ENCODE measurements around the gene MEIS2. TPM values are rescaled to one million over a fixed set of nuclear protein-coding genes. Genes with fewer than 3 reads are reported as not detected.
"Not testable (repeated sequence)": the region's sequence is repeated elsewhere in the genome, so short reads cannot be mapped to it uniquely, and the experiment has no call there.

The MEIS2 gene
- total and polyA plus RNA-seq, 5 experiments from 2014 or later = not detected

DNA sequence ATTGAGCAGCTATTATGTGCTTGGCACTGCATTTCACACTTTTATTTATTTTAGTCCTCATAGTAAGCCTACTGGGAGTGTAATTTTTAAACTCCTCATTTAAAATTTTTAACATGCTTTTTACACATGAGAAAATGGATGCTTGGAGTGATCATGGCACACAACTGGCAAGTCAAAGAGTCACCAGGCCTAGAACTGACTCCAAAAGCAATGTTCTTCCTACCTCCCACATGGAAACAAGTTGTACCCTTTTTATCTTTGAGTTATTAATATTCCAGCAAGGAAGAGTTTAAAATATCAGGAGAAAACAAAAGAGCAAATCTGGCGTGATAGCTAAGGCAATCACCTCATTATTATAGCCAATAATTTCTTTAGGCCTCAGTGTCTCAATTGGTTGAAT is 100.6 kb downstream of the MEIS2 start:
- no peak for DNase-seq
- H3K36me3 Mint-ChIP-seq = no peaks in the 10 kb centered on the region
- H3K4me1 Mint-ChIP-seq = no peaks in the 10 kb centered on the region
- ATAC-seq = no peak
- peaks cover 0 to 12% (median 4%) of the 10 kb centered on the region in 5 donors for H3K27me3 Mint-ChIP-seq
- no peak overlapping the region for H3K27ac Mint-ChIP-seq
- H3K4me3 Mint-ChIP-seq = no peak overlapping the region
- H3K9me3 Mint-ChIP-seq = peaks cover 0 to 12% (median 1%) of the 10 kb centered on the region in 9 donors
- POLR2A ChIA-PET = no interaction called here

DNA sequence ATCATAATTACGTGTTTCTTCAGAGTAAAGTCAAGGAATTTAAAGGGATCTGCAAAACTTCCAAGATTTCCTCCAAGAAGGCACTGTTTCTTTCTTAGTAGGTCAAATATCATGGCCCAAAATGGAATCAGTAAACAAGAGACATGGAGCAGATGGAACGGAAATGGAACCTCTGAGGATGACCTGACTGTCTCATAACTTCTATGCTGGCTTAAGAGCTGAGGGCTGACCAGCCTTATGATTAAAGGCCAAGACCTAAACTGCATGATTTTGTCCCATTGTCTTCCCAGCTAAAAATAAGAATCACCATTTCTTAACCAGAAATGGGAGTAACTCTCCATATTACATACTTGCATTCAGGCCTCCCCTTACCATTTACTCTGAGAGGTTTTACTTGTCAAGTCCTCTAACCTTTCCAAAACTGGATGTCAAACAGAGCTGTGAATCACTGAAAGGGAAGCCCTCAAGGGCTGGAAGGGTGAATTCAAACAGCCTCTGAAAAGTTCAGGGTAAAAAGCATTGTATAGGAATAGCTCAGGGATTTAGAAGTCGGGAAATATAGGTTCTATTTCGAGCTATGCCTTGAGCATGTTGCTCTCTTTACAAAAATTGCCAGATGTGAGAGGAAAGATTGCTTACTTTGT is 103.7 kb downstream of the MEIS2 start:
- ATAC-seq = no peak
- no peaks in the 10 kb centered on the region for H3K4me1 Mint-ChIP-seq
- POLR2A ChIA-PET = no interaction called here
- H3K27me3 Mint-ChIP-seq = peaks cover 0 to 8% (median 4%) of the 10 kb centered on the region in 5 donors
- H3K4me3 Mint-ChIP-seq = no peak overlapping the region
- DNase-seq = no peak
- no peak overlapping the region for H3K27ac Mint-ChIP-seq
- no peaks in the 10 kb centered on the region for H3K36me3 Mint-ChIP-seq
- H3K9me3 Mint-ChIP-seq = peaks cover 0 to 10% (median 0%) of the 10 kb centered on the region in 9 donors

DNA sequence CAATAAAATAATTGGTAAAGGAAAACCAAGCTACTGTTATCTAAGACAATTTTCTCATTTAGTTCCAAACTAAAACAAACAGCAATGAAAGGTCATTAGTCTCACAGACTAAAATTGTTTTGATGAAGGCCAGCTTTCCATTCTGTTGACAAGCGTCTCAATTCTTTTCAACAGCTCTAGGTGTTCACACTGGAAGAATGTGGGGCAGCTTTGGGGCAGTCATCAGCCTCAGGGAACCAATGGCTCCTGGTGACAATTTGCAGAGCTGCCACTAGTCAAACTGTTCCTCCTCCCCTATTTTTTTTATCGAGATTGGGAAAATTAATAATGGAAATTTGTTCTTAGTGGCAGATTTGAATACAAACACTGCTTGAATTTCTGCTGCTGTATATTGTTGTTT is 104.2 kb downstream of the MEIS2 start:
- no peak overlapping the region for H3K4me3 Mint-ChIP-seq
- no peak for ATAC-seq
- H3K27ac Mint-ChIP-seq = no peak overlapping the region
- no peak for DNase-seq
- POLR2A ChIA-PET = no interaction called here
- no peaks in the 10 kb centered on the region for H3K4me1 Mint-ChIP-seq
- peaks cover 0 to 10% (median 0%) of the 10 kb centered on the region in 9 donors for H3K9me3 Mint-ChIP-seq
- H3K27me3 Mint-ChIP-seq = peaks cover 0 to 7% (median 2%) of the 10 kb centered on the region in 5 donors
- no peaks in the 10 kb centered on the region for H3K36me3 Mint-ChIP-seq

GRCh38 chr15:36994790-36995189 is 105.6 kb downstream of the MEIS2 start:
- ATAC-seq = no peak
- Mint-ChIP-seq H3K4me1 (no peaks in the 10 kb centered on the region), H3K27ac (no peak overlapping the region), H3K27me3 (peaks cover 0 to 2% (median 0%) of the 10 kb centered on the region in 5 donors), H3K4me3 (no peak overlapping the region), H3K36me3 (no peaks in the 10 kb centered on the region), H3K9me3 (no peaks in the 10 kb centered on the region)
- POLR2A ChIA-PET = no interaction called here
- no peak for DNase-seq

- Mint-ChIP-seq H3K4me3 (no peak overlapping the region), H3K27me3 (peaks cover 0 to 2% (median 0%) of the 10 kb centered on the region in 5 donors), H3K4me1 (no peaks in the 10 kb centered on the region), H3K9me3 (peaks cover 0 to 2% (median 0%) of the 10 kb centered on the region in 9 donors), H3K27ac (no peak overlapping the region), H3K36me3 (no peaks in the 10 kb centered on the region)
- DNase-seq = no peak
- POLR2A ChIA-PET = no interaction called here
- ATAC-seq = no peak
These were observed 107.9 kb downstream of the MEIS2 start for GRCh38 chr15:36992454-36992853.

DNA sequence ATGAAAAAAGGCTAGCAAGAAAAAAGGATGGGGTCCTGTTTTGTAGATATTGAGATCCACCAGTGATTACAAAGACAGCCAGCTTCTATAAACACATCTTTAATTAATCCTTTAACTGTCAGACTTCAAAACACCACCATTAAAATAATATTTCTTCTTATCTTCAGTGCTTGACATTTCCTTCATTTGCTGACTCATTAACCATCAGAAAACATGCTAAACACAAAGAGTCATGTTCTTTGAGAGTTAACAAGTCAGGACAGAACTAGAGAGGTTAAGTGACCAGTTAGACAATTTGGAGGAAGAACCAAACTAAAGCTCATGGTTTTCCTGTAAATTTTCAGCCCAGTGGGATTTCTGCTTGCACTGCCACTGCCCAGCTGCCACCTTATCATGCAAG is 111.4 kb downstream of the MEIS2 start:
- POLR2A ChIA-PET = no interaction called here
- DNase-seq (no peak), ATAC-seq (no peak)
- no peak overlapping the region for H3K27ac Mint-ChIP-seq
- no peaks in the 10 kb centered on the region for H3K4me1 Mint-ChIP-seq
- H3K36me3 Mint-ChIP-seq = peaks cover 0 to 9% (median 0%) of the 10 kb centered on the region in 3 donors
- H3K27me3 Mint-ChIP-seq = no peaks in the 10 kb centered on the region
- no peak overlapping the region for H3K4me3 Mint-ChIP-seq
- H3K9me3 Mint-ChIP-seq = peaks cover 10 to 26% (median 16%) of the 10 kb centered on the region in 9 donors

DNA sequence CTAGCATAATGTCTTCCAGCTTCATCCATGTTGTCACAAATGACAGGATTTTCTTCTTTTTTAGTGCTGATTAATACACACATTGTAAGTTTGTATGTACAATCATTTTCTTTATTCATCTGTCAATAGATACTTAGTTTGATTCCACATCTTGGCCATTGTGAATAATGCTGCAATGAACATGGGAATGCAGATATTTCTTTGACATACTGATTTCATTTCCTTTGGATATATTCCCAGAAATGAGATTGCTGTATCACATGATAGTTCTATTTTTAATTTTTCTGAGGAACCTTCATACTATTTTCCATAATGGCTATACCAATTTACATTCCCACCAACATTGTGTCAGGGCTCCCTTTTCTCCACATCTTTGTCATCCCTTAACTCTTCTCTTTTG is 117.9 kb downstream of the MEIS2 start:
- Mint-ChIP-seq H3K27me3 (peaks cover 0 to 6% (median 0%) of the 10 kb centered on the region in 5 donors), H3K4me3 (no peak overlapping the region)

DNA sequence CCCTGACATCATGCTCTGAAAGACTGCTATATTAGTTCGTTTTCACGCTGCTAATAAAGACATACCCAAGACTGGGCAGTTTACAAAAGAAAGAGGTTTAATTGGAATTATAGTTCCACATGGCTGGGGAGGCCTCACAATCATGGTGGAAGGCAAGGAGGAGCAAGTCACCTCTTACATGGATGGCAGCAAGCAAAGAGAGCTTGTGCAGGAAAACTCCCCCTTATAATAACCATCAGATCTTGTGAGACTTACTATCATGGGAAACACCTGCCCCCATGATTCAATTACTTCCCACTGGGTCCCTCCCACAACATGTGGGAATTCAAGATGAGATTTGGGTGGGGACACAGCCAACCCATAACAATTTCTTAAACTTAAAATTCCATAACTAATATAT is 120.1 kb downstream of the MEIS2 start:
- H3K27me3 Mint-ChIP-seq, H3K4me1 Mint-ChIP-seq, POLR2A ChIA-PET, H3K4me3 Mint-ChIP-seq, DNase-seq, ATAC-seq, H3K27ac Mint-ChIP-seq: not testable (repeated sequence)
- H3K36me3 Mint-ChIP-seq = peaks cover 0 to 11% (median 3%) of the 10 kb centered on the region in 3 donors
- peaks cover 10 to 48% (median 20%) of the 10 kb centered on the region in 9 donors for H3K9me3 Mint-ChIP-seq

More for the DNA sequence above, 117.9 kb downstream of the MEIS2 start:
- DNase-seq (no peak), ATAC-seq (no peak)
- POLR2A ChIA-PET = no interaction called here
- peaks cover 12 to 52% (median 26%) of the 10 kb centered on the region in 9 donors for H3K9me3 Mint-ChIP-seq
- H3K4me1 Mint-ChIP-seq = no peaks in the 10 kb centered on the region
- H3K27ac Mint-ChIP-seq = no peak overlapping the region
- H3K36me3 Mint-ChIP-seq = peaks cover 0 to 11% (median 3%) of the 10 kb centered on the region in 3 donors

DNA sequence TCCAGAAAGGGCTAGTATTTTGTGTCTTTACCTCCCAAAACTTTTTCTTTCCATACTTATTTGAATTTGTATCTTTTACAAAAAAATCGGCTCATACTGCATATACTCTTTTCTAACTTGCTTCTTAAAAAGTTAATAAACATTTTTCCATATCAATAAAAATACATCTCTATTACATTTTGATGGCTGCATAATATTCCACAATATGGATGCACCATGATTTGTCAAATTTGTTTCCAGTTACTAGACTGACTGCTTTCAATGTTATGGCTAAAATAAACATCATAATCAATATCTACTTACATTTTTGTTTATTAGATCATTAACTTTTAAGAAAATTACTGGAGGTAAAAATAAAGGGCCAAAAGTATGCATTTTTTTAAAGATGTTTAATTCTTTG is 121.7 kb downstream of the MEIS2 start:
- H3K27me3 Mint-ChIP-seq = peaks cover 0 to 6% (median 0%) of the 10 kb centered on the region in 5 donors
- no peaks in the 10 kb centered on the region for H3K4me1 Mint-ChIP-seq
- H3K36me3 Mint-ChIP-seq = peaks cover 0 to 2% (median 0%) of the 10 kb centered on the region in 3 donors
- no peak overlapping the region for H3K4me3 Mint-ChIP-seq
- peaks cover under 1 to 31% (median 6%) of the 10 kb centered on the region in 9 donors for H3K9me3 Mint-ChIP-seq
- ATAC-seq (no peak), DNase-seq (no peak)
- POLR2A ChIA-PET = no interaction called here
- H3K27ac Mint-ChIP-seq = no peak overlapping the region

DNA sequence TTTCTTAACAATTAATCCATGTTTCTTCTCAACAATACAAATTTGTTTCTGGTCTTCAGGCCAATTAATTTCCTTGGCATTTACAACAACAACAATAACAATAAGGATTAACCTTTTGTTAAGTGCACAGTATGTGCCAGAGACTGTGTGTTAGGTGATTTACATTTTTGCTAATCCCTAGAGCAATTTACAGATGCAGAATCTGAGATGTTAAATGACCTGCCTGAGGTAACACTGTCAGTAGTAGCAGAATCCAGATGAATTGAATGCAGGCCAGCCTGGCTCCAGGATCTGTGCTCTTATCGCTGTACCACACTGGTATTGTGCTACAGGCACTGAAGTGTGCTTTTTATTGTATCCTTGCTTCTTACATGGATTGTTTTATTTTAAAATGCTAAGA is 122.2 kb downstream of the MEIS2 start:
- DNase-seq (no peak), ATAC-seq (no peak)
- Mint-ChIP-seq H3K4me1 (no peaks in the 10 kb centered on the region), H3K36me3 (no peaks in the 10 kb centered on the region), H3K9me3 (peaks cover 0 to 26% (median 3%) of the 10 kb centered on the region in 9 donors), H3K27ac (no peak overlapping the region), H3K27me3 (peaks cover 0 to 6% (median 0%) of the 10 kb centered on the region in 5 donors), H3K4me3 (no peak overlapping the region)
- POLR2A ChIA-PET = no interaction called here

DNA sequence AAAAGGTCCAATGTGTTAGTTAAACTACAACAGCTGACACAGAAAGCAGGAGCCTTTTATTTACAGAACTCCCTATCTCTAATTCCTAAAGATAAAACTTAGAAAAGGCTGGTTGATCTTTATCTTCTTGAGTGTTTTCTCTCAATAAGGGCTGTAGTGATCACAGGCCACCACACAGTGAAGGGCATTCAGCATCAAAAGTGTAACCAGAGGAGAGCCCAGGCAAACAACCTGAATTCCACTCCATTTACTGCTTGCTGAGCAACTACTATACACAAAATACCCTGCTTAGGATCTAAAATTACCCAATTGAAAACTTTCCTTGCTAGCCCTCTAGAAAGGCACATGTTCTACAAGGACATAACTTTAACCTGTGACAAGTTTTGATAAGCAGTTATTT is 122.7 kb downstream of the MEIS2 start:
- H3K4me1 Mint-ChIP-seq = no peaks in the 10 kb centered on the region

DNA sequence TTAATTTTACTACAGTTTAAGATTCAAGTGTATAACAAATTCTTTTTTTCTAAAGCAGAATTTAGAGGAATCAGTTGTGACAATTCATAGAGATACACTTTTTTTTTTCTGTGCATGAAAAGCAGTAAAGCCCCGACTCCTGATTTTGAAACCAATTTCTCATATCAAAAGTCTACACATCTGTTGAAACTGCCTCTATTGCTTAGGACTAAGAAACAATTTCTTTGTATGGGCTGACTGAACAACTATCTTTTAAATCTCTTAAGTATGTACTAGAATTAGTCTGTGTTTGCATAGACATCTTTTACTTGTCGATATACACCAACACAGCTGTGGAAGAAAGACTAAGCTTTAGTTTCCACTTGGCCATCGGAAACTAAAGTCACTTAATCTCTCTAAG is 127.6 kb downstream of the MEIS2 start:
- POLR2A ChIA-PET = no interaction called here
- H3K27me3 Mint-ChIP-seq = peaks cover 0 to 5% (median 3%) of the 10 kb centered on the region in 5 donors
- H3K4me1 Mint-ChIP-seq = no peaks in the 10 kb centered on the region
- no peak overlapping the region for H3K27ac Mint-ChIP-seq
- no peak for DNase-seq
- peaks cover 0 to 1% (median 0%) of the 10 kb centered on the region in 9 donors for H3K9me3 Mint-ChIP-seq
- no peak overlapping the region for H3K4me3 Mint-ChIP-seq
- ATAC-seq = no peak
- H3K36me3 Mint-ChIP-seq = no peaks in the 10 kb centered on the region

More for the DNA sequence above, 122.7 kb downstream of the MEIS2 start:
- Mint-ChIP-seq H3K36me3 (no peaks in the 10 kb centered on the region), H3K27ac (no peak overlapping the region), H3K4me3 (peak overlapping the region in 1 of 10 donors; percentile 8), H3K27me3 (peaks cover 0 to 6% (median 0%) of the 10 kb centered on the region in 5 donors), H3K9me3 (peaks cover 0 to 24% (median 1%) of the 10 kb centered on the region in 9 donors)
- POLR2A ChIA-PET = no interaction called here
- no peak for DNase-seq
- ATAC-seq = no peak

DNA sequence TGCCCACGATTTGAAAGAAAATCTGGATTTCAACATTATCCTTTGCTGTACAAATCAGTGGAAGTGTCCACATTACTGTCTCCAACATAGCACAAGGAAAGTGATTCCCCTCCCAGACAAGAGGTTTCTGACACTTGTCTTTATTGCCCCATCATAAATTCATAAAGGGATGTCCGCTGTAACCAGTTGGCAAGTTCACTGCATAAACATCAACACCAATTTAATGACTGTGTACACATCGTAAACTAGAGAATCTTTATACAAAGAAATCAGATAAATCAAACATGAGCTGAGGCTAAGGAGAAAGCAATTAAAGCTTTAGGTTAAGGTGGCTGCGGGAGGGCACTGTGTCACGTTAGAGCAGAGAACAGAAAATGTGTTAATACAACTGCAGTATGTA is 129.8 kb downstream of the MEIS2 start:
- Mint-ChIP-seq H3K36me3 (no peaks in the 10 kb centered on the region), H3K27me3 (peaks cover 0 to 5% (median 3%) of the 10 kb centered on the region in 5 donors), H3K27ac (no peak overlapping the region), H3K9me3 (peaks cover 0 to 1% (median 0%) of the 10 kb centered on the region in 9 donors), H3K4me3 (no peak overlapping the region), H3K4me1 (no peaks in the 10 kb centered on the region)
- POLR2A ChIA-PET = no interaction called here
- no peak for DNase-seq
- ATAC-seq = no peak

- Mint-ChIP-seq H3K4me3 (no peak overlapping the region), H3K27ac (no peak overlapping the region), H3K36me3 (no peaks in the 10 kb centered on the region), H3K27me3 (peaks cover 0 to 5% (median 2%) of the 10 kb centered on the region in 5 donors), H3K4me1 (no peaks in the 10 kb centered on the region), H3K9me3 (no peaks in the 10 kb centered on the region)
- ATAC-seq (no peak), DNase-seq (no peak)
- POLR2A ChIA-PET = no interaction called here
These were observed 132.4 kb downstream of the MEIS2 start for GRCh38 chr15:36967929-36968328.
